Stimulated activated CD8-positive, alpha-beta memory T cell treated with anti-CD3 and anti-CD28 coated beads, Interleukin-4, amount 100 ng/mL, for 4 hours (primary cell): ENCODE results near the gene WNK4.
A peak's percentile ranks its signal among the peaks of the same experiment; 100 is the strongest.

Experiments used
- DNase-seq, 2 donors: peaks; one replicate each; pipeline ENCODE4 v3.0.0-alpha.2; 2020; ENCODE audit warnings: low read depth in 2 of 2, low spot score in 1 of 2

WNK4 gene

GRCh38 chr17:42796066-42796758 lies 15.8 kb downstream of the WNK4 start:
- no peak for DNase-seq

- DNase-seq: no peak
Measured at GRCh38 chr17:42797067-42798007, 16.9 kb downstream of the WNK4 start.

- DNase-seq: no peak
Measured at GRCh38 chr17:42798011-42798382, 17.6 kb downstream of the WNK4 start.

GRCh38 chr17:42798383-42799380 lies 18.3 kb downstream of the WNK4 start, which contains the start of the genes CNTD1 and COA3:
Gene CNTD1 (plus strand): TSS chr17:42798861. CDS start chr17:42799068, 207 bp downstream.
Gene COA3 (minus strand): TSS chr17:42798704. CDS start chr17:42798681, 23 bp downstream.
- peak; percentile 43 for DNase-seq

GRCh38 chr17:42803074-42803883 lies 22.9 kb downstream of the WNK4 start:
- DNase-seq: no peak

GRCh38 chr17:42804918-42805367 lies 24.5 kb downstream of the WNK4 start:
- no peak for DNase-seq

- no peak for DNase-seq
Measured at GRCh38 chr17:42806249-42806648, 25.8 kb downstream of the WNK4 start.

GRCh38 chr17:42809250-42809649 lies 28.8 kb downstream of the WNK4 start:
- no peak for DNase-seq

GRCh38 chr17:42814633-42815399 lies 34.4 kb downstream of the WNK4 start:
- DNase-seq: no peak

GRCh38 chr17:42817866-42818265 lies 37.5 kb downstream of the WNK4 start:
- DNase-seq: no peak

GRCh38 chr17:42818379-42818778 lies 38.0 kb downstream of the WNK4 start:
- no peak for DNase-seq

GRCh38 chr17:42819939-42820535 lies 39.6 kb downstream of the WNK4 start:
- DNase-seq: peak; percentile 24 to 31

GRCh38 chr17:42821176-42821575 lies 40.8 kb downstream of the WNK4 start:
- no peak for DNase-seq

- no peak for DNase-seq
Measured at GRCh38 chr17:42827472-42827871, 47.1 kb downstream of the WNK4 start.

GRCh38 chr17:42830971-42831370 lies 50.6 kb downstream of the WNK4 start:
- DNase-seq: no peak

- DNase-seq: no peak
Measured at GRCh38 chr17:42832213-42832933, 52.0 kb downstream of the WNK4 start.

- peak; percentile 78 to 86 for DNase-seq
Measured at GRCh38 chr17:42832934-42833766, 52.7 kb downstream of the WNK4 start, which contains the start of gene PSME3. Gene PSME3 (plus strand): TSS chr17:42833397. CDS start chr17:42833632, 235 bp downstream.
